Neural progenitor cell (in vitro differentiated cells): ENCODE measurements around the gene TRPV2. TPM values are rescaled to one million over a fixed set of nuclear protein-coding genes. Genes with fewer than 3 reads are reported as not detected.

Experiments used
- DNase-seq: peaks from one replicate; pipeline ENCODE4 v3.0.0-alpha.2; 2016; ENCODE audit warnings: low spot score
- H2AFZ ChIP-seq: fragments of 200-600 bp; sonication (generic); replicated peaks from 2 replicates; pipeline ENCODE4 v1.6.1; 2016; ENCODE audit warnings: antibody characterized with exemption
- H3F3A ChIP-seq: fragments of 200-600 bp; sonication (generic); 2 replicates; pipeline ENCODE4 v1.6.1; 2016; ENCODE audit warnings: antibody characterized with exemption, low read depth
- H3K27ac ChIP-seq: fragments of 200-600 bp; sonication (generic); 2 replicates; pipeline ENCODE4 v1.5.1; 2016; ENCODE audit warnings: mild to moderate bottlenecking
- H3K27me3 ChIP-seq: fragments of 200-600 bp; sonication (generic); 2 replicates; pipeline ENCODE4 v1.6.1; 2016; ENCODE audit warnings: mild to moderate bottlenecking, moderate library complexity
- H3K36me3 ChIP-seq: fragments of 200-600 bp; sonication (generic); 2 replicates; pipeline ENCODE4 v1.5.1; 2016
- H3K4me1 ChIP-seq: fragments of 200-600 bp; sonication (generic); 2 replicates; pipeline ENCODE4 v1.6.1; 2016; ENCODE audit warnings: mixed run types
- H3K4me2 ChIP-seq: fragments of 200-600 bp; sonication (generic); 2 replicates; pipeline ENCODE4 v1.6.1; 2016
- H3K4me3 ChIP-seq: fragments of 200-600 bp; sonication (generic); 2 replicates; pipeline ENCODE4 v1.5.1; 2016
- H3K79me2 ChIP-seq: fragments of 200-600 bp; sonication (generic); 2 replicates; pipeline ENCODE4 v1.6.1; 2016; ENCODE audit warnings: low read depth
- H3K9ac ChIP-seq: fragments of 200-600 bp; sonication (generic); 2 replicates; pipeline ENCODE4 v1.6.1; 2016
- H3K9me3 ChIP-seq: fragments of 200-600 bp; sonication (generic); 2 replicates; pipeline ENCODE4 v1.5.1; 2016; ENCODE audit warnings: low read depth
- H4K20me1 ChIP-seq: fragments of 200-600 bp; sonication (generic); 2 replicates; pipeline ENCODE4 v1.6.1; 2016; ENCODE audit warnings: low read depth
- H3K27ac Mint-ChIP-seq: 3 replicates; pipeline ENCODE4 v1.8.0; 2021; ENCODE audit warnings: mixed read lengths
- H3K27me3 Mint-ChIP-seq: 2 replicates; pipeline ENCODE4 v1.8.0; 2022; ENCODE audit warnings: low read depth, mild to moderate bottlenecking, inconsistent platforms, moderate library complexity, mixed read lengths; ENCODE audit not compliant: insufficient read depth
- H3K36me3 Mint-ChIP-seq: 3 replicates; pipeline ENCODE4 v1.8.0; 2021; ENCODE audit warnings: mixed read lengths
- H3K4me1 Mint-ChIP-seq: 3 replicates; pipeline ENCODE4 v1.8.0; 2021; ENCODE audit warnings: mixed read lengths
- H3K4me3 Mint-ChIP-seq: 3 replicates; pipeline ENCODE4 v1.8.0; 2021; ENCODE audit warnings: mild to moderate bottlenecking, moderate library complexity, mixed read lengths
- H3K9me3 Mint-ChIP-seq: 3 replicates; pipeline ENCODE4 v1.8.0; 2020; ENCODE audit warnings: mixed read lengths
- EZH2 ChIP-seq: fragments of 200-600 bp; sonication (generic); IDR thresholded peaks from 2 replicates; pipeline ENCODE4 v1.6.1; 2017; ENCODE audit warnings: antibody characterized with exemption, mild to moderate bottlenecking, moderate library complexity
- EZH2phosphoT487 ChIP-seq: fragments of 200-600 bp; sonication (generic); IDR thresholded peaks from 2 replicates; pipeline ENCODE4 v1.6.1; 2017; ENCODE audit warnings: antibody characterized with exemption
- total RNA-seq: library from RNA; depleted of rRNA; stranded (reverse); fragments of >200 nt; gene quantifications from 2 replicates; pipeline ENCODE4 v1.2.3, GENCODE V29; 2015; ENCODE audit warnings: low replicate concordance
- TF ChIP-seq, protein P1 (sequence below): fragments of 200-600 bp; sonication (generic); IDR thresholded peaks from 2 replicates; pipeline ENCODE4 v1.5.1; 2017; ENCODE audit warnings: antibody characterized with exemption, mild to moderate bottlenecking

The TRPV2 gene
- total RNA-seq, 1 donor from 2014 or later: 0.49 TPM

DNA sequence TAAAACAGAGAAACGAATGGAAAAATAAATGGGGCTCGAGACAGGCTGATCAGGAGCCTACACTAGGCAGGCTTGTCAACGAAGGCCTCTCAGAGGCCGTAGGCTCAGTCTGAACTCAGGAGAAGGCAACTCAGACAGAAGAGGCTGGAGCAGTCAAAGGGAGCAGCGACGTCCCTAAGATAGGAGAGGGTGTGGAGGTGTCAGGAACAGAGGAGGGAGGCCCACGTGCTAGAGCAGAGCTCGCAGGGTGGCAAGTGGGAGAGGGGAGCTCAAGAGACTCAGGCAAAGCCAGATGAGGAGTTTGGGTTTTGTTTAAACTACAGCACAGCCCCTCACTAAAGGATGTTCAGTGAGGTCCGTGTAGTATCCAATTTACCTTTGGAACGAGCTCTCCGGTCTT, 43.9 kb downstream of the TRPV2 start:
- Mint-ChIP-seq H3K27me3 (no peaks in the 10 kb centered on the region), H3K27ac (no peak overlapping the region), H3K4me3 (no peak overlapping the region), H3K36me3 (peaks cover 7% of the 10 kb centered on the region), H3K4me1 (peaks cover 11% of the 10 kb centered on the region), H3K9me3 (no peaks in the 10 kb centered on the region)
- H3F3A ChIP-seq: peaks cover 3% of the 10 kb centered on the region
- no peaks in the 10 kb centered on the region for H3K79me2 ChIP-seq
- DNase-seq: no peak
- H3K4me1 ChIP-seq: peaks cover 6% of the 10 kb centered on the region
- H3K27ac ChIP-seq: no peak overlapping the region
- H3K36me3 ChIP-seq: no peaks in the 10 kb centered on the region
- TF ChIP-seq EZH2phosphoT487 (no peak), EZH2 (no peak)
- TF ChIP-seq, protein P1, sequence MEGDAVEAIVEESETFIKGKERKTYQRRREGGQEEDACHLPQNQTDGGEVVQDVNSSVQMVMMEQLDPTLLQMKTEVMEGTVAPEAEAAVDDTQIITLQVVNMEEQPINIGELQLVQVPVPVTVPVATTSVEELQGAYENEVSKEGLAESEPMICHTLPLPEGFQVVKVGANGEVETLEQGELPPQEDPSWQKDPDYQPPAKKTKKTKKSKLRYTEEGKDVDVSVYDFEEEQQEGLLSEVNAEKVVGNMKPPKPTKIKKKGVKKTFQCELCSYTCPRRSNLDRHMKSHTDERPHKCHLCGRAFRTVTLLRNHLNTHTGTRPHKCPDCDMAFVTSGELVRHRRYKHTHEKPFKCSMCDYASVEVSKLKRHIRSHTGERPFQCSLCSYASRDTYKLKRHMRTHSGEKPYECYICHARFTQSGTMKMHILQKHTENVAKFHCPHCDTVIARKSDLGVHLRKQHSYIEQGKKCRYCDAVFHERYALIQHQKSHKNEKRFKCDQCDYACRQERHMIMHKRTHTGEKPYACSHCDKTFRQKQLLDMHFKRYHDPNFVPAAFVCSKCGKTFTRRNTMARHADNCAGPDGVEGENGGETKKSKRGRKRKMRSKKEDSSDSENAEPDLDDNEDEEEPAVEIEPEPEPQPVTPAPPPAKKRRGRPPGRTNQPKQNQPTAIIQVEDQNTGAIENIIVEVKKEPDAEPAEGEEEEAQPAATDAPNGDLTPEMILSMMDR: no peak
- no peak overlapping the region for H3K9ac ChIP-seq
- H3K4me3 ChIP-seq: no peak overlapping the region
- no peaks in the 10 kb centered on the region for H3K27me3 ChIP-seq
- peak overlapping the region; percentile 11 for H3K4me2 ChIP-seq
- no peaks in the 10 kb centered on the region for H3K9me3 ChIP-seq
- H2AFZ ChIP-seq: no peak overlapping the region
- H4K20me1 ChIP-seq: peaks cover 20% of the 10 kb centered on the region

DNA sequence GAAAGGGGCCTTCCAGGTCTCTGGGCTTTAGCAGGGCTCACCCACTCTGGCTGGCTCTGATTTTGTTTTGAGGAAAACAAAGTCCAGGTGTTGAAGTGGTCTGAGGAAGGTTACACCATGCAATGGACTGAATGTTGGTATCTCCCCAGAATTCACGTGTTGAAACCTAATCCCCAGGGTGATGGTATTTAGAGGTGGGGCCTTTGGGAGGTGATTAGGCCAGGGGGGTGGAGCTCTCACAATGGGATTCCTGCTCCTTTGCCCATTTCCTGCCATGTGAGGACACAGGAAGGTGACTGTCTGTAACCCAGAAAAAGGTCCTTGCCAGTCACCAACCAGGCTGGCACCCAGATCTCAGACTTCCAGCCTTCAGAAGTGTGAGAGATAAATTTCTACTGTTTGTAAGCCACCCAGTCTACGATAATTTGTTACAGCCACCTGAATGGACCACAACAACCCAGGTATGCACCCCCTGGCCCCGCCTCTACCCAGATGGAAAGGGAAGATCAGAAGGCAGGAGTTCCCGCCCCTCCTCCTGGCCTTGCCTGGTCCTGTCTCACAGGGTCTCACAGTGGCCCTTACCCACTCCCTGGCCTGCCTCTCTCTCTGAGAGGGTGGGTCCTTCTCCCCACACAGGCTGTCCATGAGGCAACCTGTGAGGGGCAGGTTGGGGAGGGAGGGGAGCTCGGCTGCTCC, 44.6 kb downstream of the TRPV2 start:
- no peak overlapping the region for H3K4me3 ChIP-seq
- no peak overlapping the region for H3K27ac ChIP-seq
- H3K4me1 Mint-ChIP-seq: peaks cover 11% of the 10 kb centered on the region
- H3K36me3 Mint-ChIP-seq: peaks cover 7% of the 10 kb centered on the region
- DNase-seq: peak; percentile 30
- H3K27me3 ChIP-seq: no peaks in the 10 kb centered on the region
- no peaks in the 10 kb centered on the region for H3K9me3 Mint-ChIP-seq
- peak overlapping the region; percentile 11 for H3K4me2 ChIP-seq
- H3K4me3 Mint-ChIP-seq: no peak overlapping the region
- H3K79me2 ChIP-seq: no peaks in the 10 kb centered on the region
- H3K9me3 ChIP-seq: no peaks in the 10 kb centered on the region
- H4K20me1 ChIP-seq: peaks cover 20% of the 10 kb centered on the region
- TF ChIP-seq, protein P1: no peak
- TF ChIP-seq EZH2 (no peak), EZH2phosphoT487 (no peak)
- H3K9ac ChIP-seq: no peak overlapping the region
- H3K4me1 ChIP-seq: peaks cover 6% of the 10 kb centered on the region
- no peaks in the 10 kb centered on the region for H3K36me3 ChIP-seq
- H3K27me3 Mint-ChIP-seq: no peaks in the 10 kb centered on the region
- H3F3A ChIP-seq: peaks cover 3% of the 10 kb centered on the region
- H2AFZ ChIP-seq: no peak overlapping the region
- H3K27ac Mint-ChIP-seq: no peak overlapping the region

DNA sequence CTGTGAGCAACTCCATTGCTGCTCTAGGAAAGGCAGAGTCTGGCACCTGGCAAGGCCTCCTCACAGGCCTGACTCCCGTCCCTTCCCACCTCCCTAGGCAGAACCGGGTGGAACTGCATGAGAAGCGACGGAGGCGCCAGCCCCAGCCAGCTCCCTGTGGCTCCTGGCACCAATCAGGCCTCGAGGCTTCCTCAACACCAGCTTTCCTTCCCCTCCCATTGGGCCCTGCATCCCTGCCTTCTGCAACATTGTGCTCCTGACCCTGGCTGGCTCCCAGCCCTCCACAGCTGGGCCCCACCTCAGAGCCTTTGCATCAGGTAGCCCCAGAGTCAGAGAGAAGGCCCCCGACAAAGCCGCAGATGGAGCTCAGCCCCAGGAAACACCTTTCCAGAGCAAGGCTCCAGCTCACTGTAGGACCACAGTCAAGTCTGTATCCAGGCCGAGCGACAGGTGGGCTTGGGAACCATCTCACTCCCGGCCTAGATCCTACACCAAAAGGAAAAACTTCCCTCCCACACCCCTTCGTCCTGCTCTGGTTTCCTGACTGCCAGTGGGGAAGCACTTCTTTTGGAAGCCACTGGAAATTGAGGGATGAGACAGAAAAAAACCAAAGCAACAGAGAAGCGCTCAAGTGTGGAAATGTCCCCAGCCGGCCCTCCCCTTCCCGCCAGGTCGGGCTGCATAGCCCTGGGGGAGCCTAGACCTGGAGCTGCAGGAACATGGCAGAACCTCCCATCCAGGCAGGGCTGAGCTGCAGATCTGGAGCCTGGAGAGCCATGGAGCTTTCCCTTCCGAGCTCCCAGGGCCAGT, 45.6 kb downstream of the TRPV2 start:
- Histone ChIP-seq H3K36me3 (no peaks in the 10 kb centered on the region), H4K20me1 (peaks cover 20% of the 10 kb centered on the region), H3K4me2 (no peak overlapping the region), H3K27ac (no peak overlapping the region), H3K4me3 (no peak overlapping the region), H3K79me2 (no peaks in the 10 kb centered on the region), H3K27me3 (no peaks in the 10 kb centered on the region), H2AFZ (no peak overlapping the region), H3F3A (no peaks in the 10 kb centered on the region), H3K9ac (no peak overlapping the region), H3K9me3 (no peaks in the 10 kb centered on the region), H3K4me1 (peaks cover 6% of the 10 kb centered on the region)
- no peak for DNase-seq
- Mint-ChIP-seq H3K27ac (peak overlapping the region; percentile 74), H3K27me3 (peaks cover 2% of the 10 kb centered on the region), H3K4me1 (peaks cover 9% of the 10 kb centered on the region), H3K4me3 (no peak overlapping the region), H3K36me3 (peaks cover 7% of the 10 kb centered on the region), H3K9me3 (no peaks in the 10 kb centered on the region)
- TF ChIP-seq, protein P1: no peak
- no peak for TF ChIP-seq EZH2phosphoT487
- TF ChIP-seq EZH2: no peak
